ENCODE measurements around the gene FTSJ1.

FTSJ1 gene

GRCh38 chrX:48460031-48460430, 16.0 kb upstream of the FTSJ1 start:
- H3K36me3 ChIP-seq (ENCODE audit: insufficient read depth, low read length) = peaks cover 24% of the 10 kb centered on the region
- H3K4me3 ChIP-seq (ENCODE audit: low read length) = no peak overlapping the region
- no peaks in the 10 kb centered on the region for H3K9me3 ChIP-seq (ENCODE audit: insufficient read depth, low read depth, low read length)
- H3K9ac ChIP-seq (ENCODE audit: low read depth, low read length) = no peak overlapping the region
- H3K4me1 ChIP-seq (ENCODE audit: insufficient read depth, low read length) = no peaks in the 10 kb centered on the region
- H3K27ac ChIP-seq (ENCODE audit: low read depth, low read length) = no peak overlapping the region
- H3K27me3 ChIP-seq (ENCODE audit: insufficient read depth, low read length) = no peaks in the 10 kb centered on the region
- WGBS = 93% methylated on average over 3 of the region's 3 CpGs

- Histone ChIP-seq H3K36me3 (ENCODE audit: insufficient read depth, low read length) (peaks cover 30% of the 10 kb centered on the region), H3K4me3 (ENCODE audit: low read length) (no peak overlapping the region), H3K9me3 (ENCODE audit: insufficient read depth, low read depth, low read length) (no peaks in the 10 kb centered on the region), H3K4me1 (ENCODE audit: insufficient read depth, low read length) (no peaks in the 10 kb centered on the region), H3K9ac (ENCODE audit: low read depth, low read length) (no peak overlapping the region), H3K27ac (ENCODE audit: low read depth, low read length) (no peak overlapping the region), H3K27me3 (ENCODE audit: insufficient read depth, low read length) (no peaks in the 10 kb centered on the region)
- 95% methylated on average over 11 of the region's 11 CpGs for WGBS
These were observed 15.4 kb upstream of the FTSJ1 start for GRCh38 chrX:48460606-48461005.

GRCh38 chrX:48461830-48462229, 14.2 kb upstream of the FTSJ1 start:
- Histone ChIP-seq H3K27ac (ENCODE audit: low read depth, low read length) (no peak overlapping the region), H3K9ac (ENCODE audit: low read depth, low read length) (no peak overlapping the region), H3K9me3 (ENCODE audit: insufficient read depth, low read depth, low read length) (no peaks in the 10 kb centered on the region), H3K27me3 (ENCODE audit: insufficient read depth, low read length) (no peaks in the 10 kb centered on the region), H3K4me1 (ENCODE audit: insufficient read depth, low read length) (no peaks in the 10 kb centered on the region), H3K4me3 (ENCODE audit: low read length) (no peak overlapping the region), H3K36me3 (ENCODE audit: insufficient read depth, low read length) (peaks cover 32% of the 10 kb centered on the region)
- WGBS = 96% methylated on average over 5 of the region's 6 CpGs

- Histone ChIP-seq H3K36me3 (ENCODE audit: insufficient read depth, low read length) (peaks cover 28% of the 10 kb centered on the region), H3K4me1 (ENCODE audit: insufficient read depth, low read length) (peaks cover 2% of the 10 kb centered on the region; the same call in 1 of the 2 replicates), H3K9ac (ENCODE audit: low read depth, low read length) (no peak overlapping the region), H3K4me3 (ENCODE audit: low read length) (no peak overlapping the region), H3K27ac (ENCODE audit: low read depth, low read length) (no peak overlapping the region), H3K9me3 (ENCODE audit: insufficient read depth, low read depth, low read length) (no peaks in the 10 kb centered on the region), H3K27me3 (ENCODE audit: insufficient read depth, low read length) (no peaks in the 10 kb centered on the region)
- 93% methylated on average over 10 of the region's 10 CpGs for WGBS
These were observed 10.6 kb upstream of the FTSJ1 start for GRCh38 chrX:48465336-48465933.

DNA sequence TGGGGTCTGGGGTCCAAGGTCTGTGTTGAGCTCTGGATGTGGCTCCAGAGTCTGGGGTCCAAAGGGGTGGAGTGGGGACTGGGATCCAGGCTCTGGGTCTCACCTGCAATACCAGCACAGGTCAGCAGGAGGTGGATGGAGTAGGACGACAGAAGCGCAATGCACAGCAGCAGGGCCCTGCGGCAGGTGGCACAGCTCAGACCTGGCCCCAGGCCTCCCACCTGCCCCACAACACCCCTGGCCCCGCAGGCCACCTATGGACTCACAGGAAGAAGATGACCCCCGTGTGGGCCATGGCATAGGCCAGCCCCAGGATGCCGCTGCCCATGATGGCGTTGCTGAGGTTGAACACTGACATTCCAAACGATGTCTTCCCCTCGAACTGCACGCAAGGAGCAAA, 9.3 kb upstream of the FTSJ1 start:
- peaks cover 19% of the 10 kb centered on the region for H3K36me3 ChIP-seq (ENCODE audit: insufficient read depth, low read length)
- no peak overlapping the region for H3K9ac ChIP-seq (ENCODE audit: low read depth, low read length)
- H3K4me1 ChIP-seq (ENCODE audit: insufficient read depth, low read length) = peaks cover 2% of the 10 kb centered on the region; the same call in 1 of the 2 replicates
- H3K27ac ChIP-seq (ENCODE audit: low read depth, low read length) = no peak overlapping the region
- H3K4me3 ChIP-seq (ENCODE audit: low read length) = no peak overlapping the region
- 86% methylated on average over 10 of the region's 10 CpGs for WGBS
- H3K9me3 ChIP-seq (ENCODE audit: insufficient read depth, low read depth, low read length) = no peaks in the 10 kb centered on the region
- H3K27me3 ChIP-seq (ENCODE audit: insufficient read depth, low read length) = no peaks in the 10 kb centered on the region

- Histone ChIP-seq H3K4me3 (ENCODE audit: low read length) (peak overlapping the region; percentile 72), H3K9me3 (ENCODE audit: insufficient read depth, low read depth, low read length) (no peaks in the 10 kb centered on the region), H3K4me1 (ENCODE audit: insufficient read depth, low read length) (peaks cover 5% of the 10 kb centered on the region; the same call in 1 of the 2 replicates), H3K27me3 (ENCODE audit: insufficient read depth, low read length) (no peaks in the 10 kb centered on the region), H3K9ac (ENCODE audit: low read depth, low read length) (peak overlapping the region; percentile 52; the same call in 1 of the 2 replicates), H3K36me3 (ENCODE audit: insufficient read depth, low read length) (peaks cover 16% of the 10 kb centered on the region), H3K27ac (ENCODE audit: low read depth, low read length) (no peak overlapping the region)
- 21% methylated on average over 10 of the region's 10 CpGs for WGBS
These were observed 8.7 kb upstream of the FTSJ1 start for GRCh38 chrX:48467281-48467761.

- H3K27ac ChIP-seq (ENCODE audit: low read depth, low read length) = no peak overlapping the region
- WGBS = 3% methylated on average over 16 of the region's 18 CpGs
These were observed 7.7 kb upstream of the FTSJ1 start for GRCh38 chrX:48468247-48468671.

GRCh38 chrX:48468693-48469691, 7.0 kb upstream of the FTSJ1 start:
- Histone ChIP-seq H3K27ac (ENCODE audit: low read depth, low read length) (no peak overlapping the region), H3K4me1 (ENCODE audit: insufficient read depth, low read length) (peaks cover 21% of the 10 kb centered on the region; the same call in 1 of the 2 replicates), H3K27me3 (ENCODE audit: insufficient read depth, low read length) (no peaks in the 10 kb centered on the region), H3K9ac (ENCODE audit: low read depth, low read length) (peak overlapping the region; percentile 64), H3K4me3 (ENCODE audit: low read length) (peak overlapping the region; percentile 72), H3K36me3 (ENCODE audit: insufficient read depth, low read length) (peaks cover 10% of the 10 kb centered on the region; the same call in 1 of the 2 replicates), H3K9me3 (ENCODE audit: insufficient read depth, low read depth, low read length) (no peaks in the 10 kb centered on the region)
- WGBS = 4% methylated on average over 22 of the region's 23 CpGs

More at GRCh38 chrX:48468247-48468671, 7.7 kb upstream of the FTSJ1 start:
- H3K36me3 ChIP-seq (ENCODE audit: insufficient read depth, low read length) = peaks cover 10% of the 10 kb centered on the region; the same call in 1 of the 2 replicates
- peak overlapping the region; percentile 64 for H3K9ac ChIP-seq (ENCODE audit: low read depth, low read length)
- peak overlapping the region; percentile 72 for H3K4me3 ChIP-seq (ENCODE audit: low read length)
- H3K27me3 ChIP-seq (ENCODE audit: insufficient read depth, low read length) = no peaks in the 10 kb centered on the region
- no peaks in the 10 kb centered on the region for H3K9me3 ChIP-seq (ENCODE audit: insufficient read depth, low read depth, low read length)
- H3K4me1 ChIP-seq (ENCODE audit: insufficient read depth, low read length) = peaks cover 14% of the 10 kb centered on the region; the same call in 1 of the 2 replicates

GRCh38 chrX:48470110-48470832, 5.7 kb upstream of the FTSJ1 start, which contains the start of gene SLC38A5:
Gene SLC38A5 (minus strand): TSS chrX:48470260. CDS start chrX:48467924, 2,336 bp downstream.
- Histone ChIP-seq H3K36me3 (ENCODE audit: insufficient read depth, low read length) (0 out of 2 replicates have a peak, but pooled peaks cover 6% of the 10 kb centered on the region), H3K4me1 (ENCODE audit: insufficient read depth, low read length) (peaks cover 23% of the 10 kb centered on the region; the same call in 1 of the 2 replicates), H3K27ac (ENCODE audit: low read depth, low read length) (no peak within 1 kb of the TSS), H3K27me3 (ENCODE audit: insufficient read depth, low read length) (no peaks in the 10 kb centered on the region), H3K4me3 (ENCODE audit: low read length) (peak within 1 kb of the TSS; percentile 72), H3K9me3 (ENCODE audit: insufficient read depth, low read depth, low read length) (no peaks in the 10 kb centered on the region), H3K9ac (ENCODE audit: low read depth, low read length) (peak within 1 kb of the TSS; percentile 64)
- 88% methylated on average over 16 of the region's 18 CpGs for WGBS

GRCh38 chrX:48470833-48471118, 5.2 kb upstream of the FTSJ1 start:
- Histone ChIP-seq H3K4me1 (ENCODE audit: insufficient read depth, low read length) (peaks cover 23% of the 10 kb centered on the region; the same call in 1 of the 2 replicates), H3K9me3 (ENCODE audit: insufficient read depth, low read depth, low read length) (no peaks in the 10 kb centered on the region), H3K27me3 (ENCODE audit: insufficient read depth, low read length) (no peaks in the 10 kb centered on the region), H3K9ac (ENCODE audit: low read depth, low read length) (no peak overlapping the region), H3K36me3 (ENCODE audit: insufficient read depth, low read length) (0 out of 2 replicates have a peak, but pooled peaks cover under 1% of the 10 kb centered on the region), H3K4me3 (ENCODE audit: low read length) (no peak overlapping the region), H3K27ac (ENCODE audit: low read depth, low read length) (no peak overlapping the region)
- 93% methylated on average over 9 of the region's 9 CpGs for WGBS
